Measurements from ENCODE around the gene ALDH2.
"Not testable (repeated sequence)": the region's sequence is repeated elsewhere in the genome, so short reads cannot be mapped to it uniquely, and the experiment has no call there.

ALDH2 gene

GRCh38 chr12:111816065-111816615 lies 49.4 kb downstream of the ALDH2 start:
- no peak overlapping the region for H3K4me3 Mint-ChIP-seq
- peaks cover 23% of the 10 kb centered on the region for H3K36me3 Mint-ChIP-seq (ENCODE audit: low read depth)
- no peaks in the 10 kb centered on the region for H3K27me3 Mint-ChIP-seq (ENCODE audit: low read depth, poor library complexity)
- TF ChIP-seq CTCF (IDR thresholded peaks at IDR 0.05), result no peak
- H3K4me1 Mint-ChIP-seq, result peaks cover 37% of the 10 kb centered on the region
- DNase-seq, result no peak
- no peak overlapping the region for H3K27ac Mint-ChIP-seq
- peaks cover 15% of the 10 kb centered on the region for H3K9me3 Mint-ChIP-seq

GRCh38 chr12:111816898-111817297 lies 50.2 kb downstream of the ALDH2 start:
- DNase-seq; H3K27me3 Mint-ChIP-seq (ENCODE audit: low read depth, poor library complexity); H3K4me3 Mint-ChIP-seq; H3K27ac Mint-ChIP-seq: not testable (repeated sequence)
- Mint-ChIP-seq H3K36me3 (ENCODE audit: low read depth) (peaks cover 17% of the 10 kb centered on the region), H3K9me3 (peaks cover 21% of the 10 kb centered on the region), H3K4me1 (peaks cover 32% of the 10 kb centered on the region)

GRCh38 chr12:111818340-111818739 lies 51.6 kb downstream of the ALDH2 start:
- Mint-ChIP-seq H3K36me3 (ENCODE audit: low read depth) (peaks cover 7% of the 10 kb centered on the region), H3K4me1 (peaks cover 23% of the 10 kb centered on the region), H3K27me3 (ENCODE audit: low read depth, poor library complexity) (peaks cover 3% of the 10 kb centered on the region), H3K27ac (no peak overlapping the region), H3K9me3 (peaks cover 21% of the 10 kb centered on the region), H3K4me3 (no peak overlapping the region)
- no peak for DNase-seq
- no peak for TF ChIP-seq CTCF (IDR thresholded peaks at IDR 0.05)

GRCh38 chr12:111819191-111820158 lies 52.7 kb downstream of the ALDH2 start:
- peaks cover 4% of the 10 kb centered on the region for H3K36me3 Mint-ChIP-seq (ENCODE audit: low read depth)
- DNase-seq, result no peak
- no peak overlapping the region for H3K4me3 Mint-ChIP-seq
- H3K4me1 Mint-ChIP-seq, result peaks cover 30% of the 10 kb centered on the region
- TF ChIP-seq CTCF (IDR thresholded peaks at IDR 0.05), result no peak
- H3K27ac Mint-ChIP-seq, result no peak overlapping the region
- peaks cover 8% of the 10 kb centered on the region for H3K27me3 Mint-ChIP-seq (ENCODE audit: low read depth, poor library complexity)
- H3K9me3 Mint-ChIP-seq, result peaks cover 21% of the 10 kb centered on the region

- Mint-ChIP-seq H3K27ac (peak overlapping the region; percentile 4), H3K9me3 (peaks cover 23% of the 10 kb centered on the region), H3K4me1 (peaks cover 30% of the 10 kb centered on the region)
- H3K36me3 Mint-ChIP-seq (ENCODE audit: low read depth); H3K27me3 Mint-ChIP-seq (ENCODE audit: low read depth, poor library complexity); H3K4me3 Mint-ChIP-seq; DNase-seq: not testable (repeated sequence)
Measured at GRCh38 chr12:111820828-111821227, 54.1 kb downstream of the ALDH2 start.

- DNase-seq, result no peak
- Mint-ChIP-seq H3K27ac (no peak overlapping the region), H3K27me3 (ENCODE audit: low read depth, poor library complexity) (peaks cover 12% of the 10 kb centered on the region)
Measured at GRCh38 chr12:111822886-111823285, 56.2 kb downstream of the ALDH2 start.

More at GRCh38 chr12:111822886-111823285, 56.2 kb downstream of the ALDH2 start:
- TF ChIP-seq CTCF (IDR thresholded peaks at IDR 0.05), result no peak
- no peak overlapping the region for H3K4me3 Mint-ChIP-seq
- peaks cover 30% of the 10 kb centered on the region for H3K4me1 Mint-ChIP-seq
- no peaks in the 10 kb centered on the region for H3K36me3 Mint-ChIP-seq (ENCODE audit: low read depth)
- peaks cover 24% of the 10 kb centered on the region for H3K9me3 Mint-ChIP-seq

Data from nephron progenitor cell (in vitro differentiated cells).